Trophoblast cell (in vitro differentiated cells and primary cell): ENCODE measurements around the gene ACTMAP.

Experiments used
- DNase-seq, 2 donors: peaks; one replicate each; pipeline ENCODE4 v3.0.0-alpha.2; 2016
- H2AFZ ChIP-seq: 2 replicates; pipeline ENCODE4 v1.6.1; 2013; ENCODE audit warnings: low read length, moderate library complexity, mild to moderate bottlenecking; ENCODE audit not compliant: insufficient read depth, poor library complexity
- H2AK5ac ChIP-seq: 2 replicates; pipeline ENCODE4 v1.6.1; 2013; ENCODE audit warnings: mild to moderate bottlenecking, low read length
- H2BK120ac ChIP-seq: 2 replicates; pipeline ENCODE4 v1.6.1; 2013; ENCODE audit warnings: low read length, mild to moderate bottlenecking, moderate library complexity; ENCODE audit not compliant: insufficient read depth, poor library complexity
- H2BK12ac ChIP-seq: 2 replicates; pipeline ENCODE4 v1.6.1; 2013; ENCODE audit warnings: mild to moderate bottlenecking, low read length, moderate library complexity
- H2BK5ac ChIP-seq: 2 replicates; pipeline ENCODE4 v1.6.1; 2013; ENCODE audit warnings: low read length, low read depth, moderate library complexity, mild to moderate bottlenecking; ENCODE audit not compliant: poor library complexity
- H3K14ac ChIP-seq: 2 replicates; pipeline ENCODE4 v1.6.1; 2013; ENCODE audit warnings: mild to moderate bottlenecking, low read length
- H3K18ac ChIP-seq: 2 replicates; pipeline ENCODE4 v1.6.1; 2013; ENCODE audit warnings: mild to moderate bottlenecking, low read length
- H3K23ac ChIP-seq: 2 replicates; pipeline ENCODE4 v1.6.1; 2013; ENCODE audit warnings: low read length
- H3K27ac ChIP-seq: 2 replicates; pipeline ENCODE4 v1.5.1; 2013; ENCODE audit warnings: low read depth, mild to moderate bottlenecking, inconsistent platforms, low read length, moderate library complexity
- H3K27me3 ChIP-seq: 2 replicates; pipeline ENCODE4 v1.6.1; 2013; ENCODE audit warnings: inconsistent platforms, mild to moderate bottlenecking, low read length, moderate library complexity; ENCODE audit not compliant: insufficient read depth
- H3K36me3 ChIP-seq, 2 experiments: 1 replicate in 1 of 2; 2 replicates in 1 of 2; pipeline ENCODE4 v1.6.1; 2013; ENCODE audit warnings: low read length in 2 of 2, mild to moderate bottlenecking in 2 of 2, moderate library complexity in 1 of 2; ENCODE audit not compliant: insufficient read depth in 2 of 2, control insufficient read depth in 1 of 2
- H3K4ac ChIP-seq: 2 replicates; pipeline ENCODE4 v1.6.1; 2013; ENCODE audit warnings: low read depth, mild to moderate bottlenecking, low read length, moderate library complexity
- H3K4me1 ChIP-seq, 2 experiments: 1 replicate in 1 of 2; 2 replicates in 1 of 2; pipeline ENCODE4 v1.6.1; 2013; ENCODE audit warnings: low read length in 2 of 2, mild to moderate bottlenecking in 2 of 2, moderate library complexity in 1 of 2; ENCODE audit not compliant: insufficient read depth in 2 of 2, control insufficient read depth in 1 of 2
- H3K4me2 ChIP-seq: 2 replicates; pipeline ENCODE4 v1.6.1; 2013; ENCODE audit warnings: inconsistent platforms, mild to moderate bottlenecking, low read length, moderate library complexity
- H3K4me3 ChIP-seq: 2 replicates; pipeline ENCODE4 v1.5.1; 2013; ENCODE audit warnings: mild to moderate bottlenecking, low read depth, low read length, inconsistent platforms
- H3K79me1 ChIP-seq: one replicate; pipeline ENCODE4 v1.6.1; 2013; ENCODE audit warnings: low read length
- H3K79me2 ChIP-seq: 2 replicates; pipeline ENCODE4 v1.6.1; 2013; ENCODE audit warnings: low read length, mild to moderate bottlenecking; ENCODE audit not compliant: control insufficient read depth, insufficient read depth, poor library complexity
- H3K9ac ChIP-seq: 2 replicates; pipeline ENCODE4 v1.6.1; 2013; ENCODE audit warnings: mild to moderate bottlenecking, low read length
- H3K9me3 ChIP-seq: 2 replicates; pipeline ENCODE4 v1.6.1; 2013; ENCODE audit warnings: low read depth, mild to moderate bottlenecking, control low read depth, inconsistent platforms, low read length; ENCODE audit not compliant: insufficient read depth
- H4K12ac ChIP-seq: 2 replicates; pipeline ENCODE4 v1.6.1; 2013; ENCODE audit warnings: low read depth, mild to moderate bottlenecking, low read length, moderate library complexity
- H4K8ac ChIP-seq: 2 replicates; pipeline ENCODE4 v1.6.1; 2013; ENCODE audit warnings: low read depth, mild to moderate bottlenecking, low read length, moderate library complexity
- H4K91ac ChIP-seq: one replicate; pipeline ENCODE4 v1.6.1; 2013; ENCODE audit warnings: low read depth, mild to moderate bottlenecking, low read length, moderate library complexity
- WGBS: extraction: QIAGEN DNeasy Blood & Tissue Kit; methylation state at CpG from one replicate; pipeline ENCODE4 v1.1.7; 2013; ENCODE audit warnings: missing lambda C conversion rate; ENCODE audit not compliant: insufficient read length, insufficient coverage; ENCODE audit errors: extremely low coverage; 5-methylcytosine and 5-hydroxymethylcytosine counted together

ACTMAP gene

GRCh38 chr19:40721140-40721486 lies 29.2 kb downstream of the ACTMAP start:
- H3K9me3 ChIP-seq: no peaks in the 10 kb centered on the region
- no peak overlapping the region for H3K4me2 ChIP-seq
- H2AFZ ChIP-seq: no peak overlapping the region
- H4K12ac ChIP-seq: no peak overlapping the region
- H2AK5ac ChIP-seq: no peak overlapping the region
- no peak for DNase-seq
- H3K4ac ChIP-seq: peak overlapping the region; percentile 95
- H3K4me1 ChIP-seq: peaks cover 5 to 7% of the 10 kb centered on the region in 2 experiments
- H4K8ac ChIP-seq: no peak overlapping the region
- no peak overlapping the region for H3K4me3 ChIP-seq
- no CpG with 5 or more reads among the region's 6 CpGs for WGBS
- H2BK12ac ChIP-seq: no peak overlapping the region
- H2BK120ac ChIP-seq: no peak overlapping the region
- H3K14ac ChIP-seq: no peak overlapping the region
- no peak overlapping the region for H4K91ac ChIP-seq
- no peak overlapping the region for H3K9ac ChIP-seq
- H3K23ac ChIP-seq: no peak overlapping the region
- H3K27me3 ChIP-seq: no peaks in the 10 kb centered on the region
- peaks cover 29% of the 10 kb centered on the region for H3K79me1 ChIP-seq
- H3K36me3 ChIP-seq: peaks cover 26 to 32% of the 10 kb centered on the region in 2 experiments
- no peak overlapping the region for H3K27ac ChIP-seq
- H3K18ac ChIP-seq: no peak overlapping the region
- H2BK5ac ChIP-seq: no peak overlapping the region
- peaks cover 29% of the 10 kb centered on the region for H3K79me2 ChIP-seq

- no peak overlapping the region for H4K12ac ChIP-seq
- no peak overlapping the region for H3K4me3 ChIP-seq
- H3K27me3 ChIP-seq: no peaks in the 10 kb centered on the region
- peak; percentile 26 to 41 for DNase-seq
- no peak overlapping the region for H3K27ac ChIP-seq
- H3K9ac ChIP-seq: no peak overlapping the region
- no peak overlapping the region for H2AFZ ChIP-seq
- peaks cover 31% of the 10 kb centered on the region for H3K79me2 ChIP-seq
- H3K18ac ChIP-seq: no peak overlapping the region
- peak overlapping the region; percentile 76 for H3K4ac ChIP-seq
- H3K4me2 ChIP-seq: peak overlapping the region; percentile 80
- peaks cover 7 to 10% of the 10 kb centered on the region in 2 experiments for H3K4me1 ChIP-seq
- no peak overlapping the region for H2BK5ac ChIP-seq
- H3K9me3 ChIP-seq: no peaks in the 10 kb centered on the region
- H3K23ac ChIP-seq: no peak overlapping the region
- WGBS: no CpG with 5 or more reads among the region's 7 CpGs
- no peak overlapping the region for H2BK120ac ChIP-seq
- no peak overlapping the region for H3K14ac ChIP-seq
- peaks cover 39% of the 10 kb centered on the region for H3K79me1 ChIP-seq
- no peak overlapping the region for H2BK12ac ChIP-seq
- no peak overlapping the region for H4K8ac ChIP-seq
- H3K36me3 ChIP-seq: peaks cover 12 to 21% of the 10 kb centered on the region in 2 experiments
- H4K91ac ChIP-seq: no peak overlapping the region
- no peak overlapping the region for H2AK5ac ChIP-seq
Observed at GRCh38 chr19:40719414-40719894, 30.8 kb downstream of the ACTMAP start.

- H3K4me1 ChIP-seq: peaks cover 11 to 13% of the 10 kb centered on the region in 2 experiments
- peak overlapping the region; percentile 32 for H3K4ac ChIP-seq
- no CpG with 5 or more reads among the region's 16 CpGs for WGBS
Observed at GRCh38 chr19:40718774-40719391, 31.4 kb downstream of the ACTMAP start.

GRCh38 chr19:40717880-40718773 lies 32.1 kb downstream of the ACTMAP start:
- peak overlapping the region; percentile 19 for H4K8ac ChIP-seq
- peak overlapping the region; percentile 32 for H3K4ac ChIP-seq
- H3K23ac ChIP-seq: no peak overlapping the region
- no peaks in the 10 kb centered on the region for H3K27me3 ChIP-seq
- peak overlapping the region; percentile 34 for H4K12ac ChIP-seq
- DNase-seq: peak in 1 of 2 donors; percentile 43
- H3K79me2 ChIP-seq: peaks cover 31% of the 10 kb centered on the region
- H3K27ac ChIP-seq: peak overlapping the region; percentile 78
- H3K36me3 ChIP-seq: peaks cover 4 to 12% of the 10 kb centered on the region in 2 experiments
- no CpG with 5 or more reads among the region's 20 CpGs for WGBS
- peak overlapping the region; percentile 88 for H3K14ac ChIP-seq
- H3K4me2 ChIP-seq: peak overlapping the region; percentile 80
- peak overlapping the region; percentile 73 for H3K4me3 ChIP-seq
- peak overlapping the region; percentile 31 for H2AFZ ChIP-seq
- peak overlapping the region; percentile 86 for H4K91ac ChIP-seq
- peak overlapping the region; percentile 15 for H2BK12ac ChIP-seq
- no peaks in the 10 kb centered on the region for H3K9me3 ChIP-seq
- peak overlapping the region; percentile 82 for H2BK5ac ChIP-seq
- H3K18ac ChIP-seq: peak overlapping the region; percentile 44
- H3K9ac ChIP-seq: peak overlapping the region; percentile 79
- H2AK5ac ChIP-seq: peak overlapping the region; percentile 65
- H2BK120ac ChIP-seq: peak overlapping the region; percentile 77
- H3K79me1 ChIP-seq: peaks cover 41% of the 10 kb centered on the region
- H3K4me1 ChIP-seq: peaks cover 11 to 13% of the 10 kb centered on the region in 2 experiments

More at GRCh38 chr19:40718774-40719391, 31.4 kb downstream of the ACTMAP start:
- H3K27me3 ChIP-seq: no peaks in the 10 kb centered on the region
- H2AFZ ChIP-seq: peak overlapping the region; percentile 61
- H3K9me3 ChIP-seq: no peaks in the 10 kb centered on the region
- H3K36me3 ChIP-seq: peaks cover 6 to 16% of the 10 kb centered on the region in 2 experiments
- peak overlapping the region; percentile 78 for H3K27ac ChIP-seq
- H4K91ac ChIP-seq: peak overlapping the region; percentile 86
- H2BK5ac ChIP-seq: peak overlapping the region; percentile 82
- peak overlapping the region; percentile 4 for H2BK12ac ChIP-seq
- peak overlapping the region; percentile 77 for H2BK120ac ChIP-seq
- DNase-seq: peak; percentile 83 to 86
- H2AK5ac ChIP-seq: peak overlapping the region; percentile 80
- no peak overlapping the region for H3K23ac ChIP-seq
- no peak overlapping the region for H4K12ac ChIP-seq
- H3K4me3 ChIP-seq: peak overlapping the region; percentile 73
- peaks cover 31% of the 10 kb centered on the region for H3K79me2 ChIP-seq
- peak overlapping the region; percentile 80 for H3K4me2 ChIP-seq
- peaks cover 41% of the 10 kb centered on the region for H3K79me1 ChIP-seq
- peak overlapping the region; percentile 46 for H4K8ac ChIP-seq
- peak overlapping the region; percentile 57 for H3K9ac ChIP-seq
- peak overlapping the region; percentile 73 for H3K14ac ChIP-seq
- H3K18ac ChIP-seq: peak overlapping the region; percentile 84
